Stimulated activated CD4-positive, alpha-beta T cell treated with anti-CD3 and anti-CD28 coated beads, Interleukin-15, amount 100 ng/mL, for 24 hours (primary cell): ENCODE measurements around the gene FMN1.

Experiments used
- DNase-seq: peaks from one replicate; pipeline ENCODE4 v3.0.0-alpha.2; 2020

The FMN1 gene

DNA sequence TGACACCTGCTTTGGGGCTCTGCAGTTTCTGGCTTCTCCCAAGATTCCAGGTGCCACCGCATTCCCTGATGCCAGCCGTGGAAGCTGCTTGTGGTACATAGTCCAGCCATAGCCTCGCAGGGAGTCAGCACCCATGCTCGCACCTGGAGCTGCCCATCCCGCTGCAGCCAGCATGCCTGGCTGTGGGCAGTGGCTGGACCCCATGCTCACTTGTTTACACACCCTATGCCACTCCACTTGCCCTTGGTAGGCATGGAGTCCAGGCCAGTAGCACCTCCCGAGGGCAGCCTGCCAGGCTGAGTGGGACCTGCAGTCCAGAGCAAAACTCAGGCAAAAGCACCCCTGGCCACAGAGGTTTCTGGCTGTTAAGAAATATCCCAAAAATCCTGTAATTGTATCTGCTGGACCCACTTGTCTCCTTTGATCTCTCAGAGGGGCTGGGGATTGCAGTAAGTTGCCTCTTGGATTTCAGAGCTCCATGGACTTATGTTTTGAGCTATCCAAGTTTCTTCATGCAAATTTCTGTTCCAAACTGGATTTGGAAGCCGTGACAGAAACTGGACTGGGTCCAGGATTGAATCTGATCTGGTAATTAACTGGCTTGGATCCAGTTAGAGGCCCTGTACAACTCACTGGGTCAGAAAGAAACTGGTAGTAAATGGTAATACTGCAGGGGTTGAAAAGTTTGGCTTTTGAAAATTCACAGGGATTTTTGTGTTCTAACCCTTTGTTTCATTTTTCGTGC lies 149.3 kb downstream of the FMN1 start:
- no peak for DNase-seq

GRCh38 chr15:33044598-33044997 lies 149.9 kb downstream of the FMN1 start:
- DNase-seq: no peak

DNA sequence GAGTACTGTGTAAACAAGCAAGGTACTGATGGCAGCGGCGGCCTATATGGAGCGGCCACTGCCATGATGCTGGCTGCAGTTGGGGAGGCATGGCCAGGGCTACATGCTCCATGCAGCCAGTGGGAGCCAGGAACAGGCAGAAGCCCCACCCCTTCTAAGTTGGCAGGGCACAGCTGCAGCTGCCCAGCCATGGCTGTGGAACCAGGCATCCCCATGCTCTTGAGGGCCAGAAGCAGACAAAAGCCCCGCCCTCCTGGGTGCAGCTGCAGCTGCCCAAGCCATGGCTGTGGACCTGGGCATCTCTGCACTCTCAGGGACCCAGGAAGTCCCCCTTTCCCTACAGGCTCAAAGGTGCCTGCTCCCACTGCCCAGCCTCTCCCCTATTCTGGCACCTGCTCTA lies 150.9 kb downstream of the FMN1 start:
- no peak for DNase-seq

GRCh38 chr15:33040496-33040895 lies 154.0 kb downstream of the FMN1 start:
- DNase-seq: no peak

GRCh38 chr15:33034588-33034987 lies 159.9 kb downstream of the FMN1 start:
- DNase-seq: no peak

GRCh38 chr15:33032053-33032452 lies 162.5 kb downstream of the FMN1 start:
- DNase-seq: no peak

DNA sequence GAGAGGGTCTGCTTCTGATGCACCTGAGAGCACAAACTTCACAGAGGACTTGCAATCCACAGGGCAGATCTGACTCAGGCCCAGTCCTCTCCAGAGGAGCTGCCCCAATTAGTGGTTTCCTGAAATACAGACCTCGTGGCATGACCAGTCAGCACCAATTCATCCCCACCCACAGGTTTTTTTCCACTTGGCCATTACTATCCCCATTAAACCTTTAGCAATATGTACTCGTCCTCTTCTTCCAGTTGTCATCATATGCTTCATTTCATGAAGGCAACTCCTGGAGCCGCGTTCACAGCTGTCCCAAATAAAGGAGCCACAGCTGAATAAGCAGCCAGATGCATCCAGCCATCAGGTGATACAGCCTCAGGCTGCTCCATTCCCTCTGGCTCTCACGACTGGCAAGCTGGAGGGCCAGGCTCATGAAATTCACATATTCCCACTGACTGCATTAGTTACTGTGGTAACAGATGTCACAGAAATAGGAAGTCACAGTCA lies 163.1 kb downstream of the FMN1 start:
- DNase-seq: no peak

- DNase-seq: no peak
Observed at GRCh38 chr15:33030315-33030714, 164.2 kb downstream of the FMN1 start.

DNA sequence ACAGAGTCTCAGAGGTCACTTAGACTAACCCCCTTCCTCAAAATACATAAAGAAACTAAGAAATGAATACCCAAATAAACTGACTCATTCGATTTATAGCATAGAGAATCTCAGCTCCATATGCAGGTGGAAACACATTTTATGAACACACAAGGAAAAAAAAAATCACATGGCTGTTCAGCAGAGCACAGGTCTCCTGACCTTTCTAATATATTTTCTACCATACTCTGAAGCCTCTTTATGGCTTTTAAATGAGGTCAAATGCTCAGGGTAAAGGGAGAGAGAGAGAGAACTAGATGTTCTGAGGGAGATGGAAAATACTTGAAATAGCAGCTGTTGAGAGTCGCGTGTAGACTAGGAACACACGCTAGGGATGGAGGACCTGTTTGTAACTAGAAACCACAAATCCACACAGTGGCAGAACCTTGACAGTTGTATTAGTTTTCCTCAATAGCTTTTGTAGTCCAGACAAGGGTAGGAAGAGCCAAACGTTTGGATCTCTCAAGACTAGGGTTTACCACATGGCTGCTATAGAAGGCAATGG lies 165.3 kb downstream of the FMN1 start:
- no peak for DNase-seq

DNA sequence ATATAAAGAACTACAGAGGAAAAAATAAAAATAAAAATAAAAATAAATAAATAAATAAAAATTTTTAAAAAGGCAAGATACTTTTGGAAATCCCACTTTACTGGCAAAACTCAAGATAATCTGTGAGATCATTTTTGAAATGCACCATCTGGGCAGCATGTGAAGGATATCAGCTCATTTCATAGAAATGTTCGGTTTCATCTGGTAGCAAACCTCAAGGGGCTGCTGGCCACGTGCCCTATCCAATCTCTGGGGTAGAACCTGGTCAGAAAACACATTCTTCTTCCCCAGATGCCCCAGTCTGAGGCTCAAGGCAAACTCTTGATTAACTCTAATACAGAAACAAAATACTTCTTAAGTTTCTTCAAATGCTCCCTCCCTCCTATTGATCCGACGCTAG lies 166.0 kb downstream of the FMN1 start:
- DNase-seq: no peak

DNA sequence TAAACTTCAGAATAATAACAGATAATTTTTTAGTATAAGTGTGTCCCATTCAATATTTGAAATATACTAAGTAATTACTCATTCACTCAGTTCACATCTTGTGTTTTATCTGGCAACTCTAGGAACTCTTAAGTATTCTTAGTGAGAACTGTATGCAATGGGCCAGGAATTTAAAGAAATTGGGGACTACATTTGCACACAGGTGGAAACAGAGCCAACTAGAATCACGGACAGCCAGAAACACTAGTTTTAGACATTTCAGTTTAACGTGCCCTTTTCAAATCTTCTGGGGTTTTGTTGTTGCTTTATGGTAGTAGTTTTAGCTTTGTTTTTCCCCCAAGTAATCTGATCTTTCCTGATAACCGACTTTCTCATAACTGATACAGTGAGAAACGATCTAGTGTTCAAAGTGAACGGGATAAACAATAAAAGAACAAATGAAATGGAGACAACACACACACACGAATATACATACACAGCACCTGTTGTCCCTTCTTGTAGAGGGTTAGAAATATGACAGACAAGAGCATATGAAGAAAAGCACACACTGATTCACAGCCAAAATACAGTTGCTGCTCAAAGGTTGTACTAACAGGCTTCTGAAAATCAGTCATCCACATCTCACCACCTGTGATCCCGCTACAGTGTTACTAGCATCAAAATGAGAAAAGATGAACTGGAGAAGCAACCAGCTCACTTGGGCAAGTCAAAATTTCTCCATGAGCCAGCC lies 167.0 kb downstream of the FMN1 start:
- no peak for DNase-seq

- no peak for DNase-seq
Observed at GRCh38 chr15:33026614-33027013, 167.9 kb downstream of the FMN1 start.

DNA sequence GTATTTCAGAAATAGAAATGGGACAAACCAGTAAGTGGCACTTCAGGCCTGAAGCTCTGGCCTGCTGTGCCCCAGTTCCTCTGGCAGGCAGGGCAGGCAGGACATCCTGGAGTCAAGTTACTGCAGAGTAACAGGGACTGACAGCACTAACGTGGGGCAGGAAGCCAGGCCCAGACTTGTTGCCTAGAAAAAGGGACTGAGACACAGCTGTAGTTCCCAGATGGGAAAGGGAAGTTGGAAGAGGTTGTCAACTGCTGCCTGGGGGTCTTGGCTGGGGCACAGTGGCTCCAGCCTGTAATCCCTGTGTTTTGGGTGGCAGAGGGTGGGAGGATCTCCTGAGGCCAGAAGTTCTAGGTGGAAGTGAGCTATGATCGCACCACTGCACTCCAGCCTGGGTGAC lies 171.9 kb downstream of the FMN1 start:
- DNase-seq: no peak

GRCh38 chr15:33021806-33022389 lies 172.6 kb downstream of the FMN1 start:
- DNase-seq: peak; percentile 12

GRCh38 chr15:33019354-33019981 lies 175.0 kb downstream of the FMN1 start:
- no peak for DNase-seq

GRCh38 chr15:33016405-33017024 lies 178.0 kb downstream of the FMN1 start:
- peak; percentile 7 for DNase-seq

GRCh38 chr15:33014586-33014985 lies 179.9 kb downstream of the FMN1 start:
- DNase-seq: no peak

DNA sequence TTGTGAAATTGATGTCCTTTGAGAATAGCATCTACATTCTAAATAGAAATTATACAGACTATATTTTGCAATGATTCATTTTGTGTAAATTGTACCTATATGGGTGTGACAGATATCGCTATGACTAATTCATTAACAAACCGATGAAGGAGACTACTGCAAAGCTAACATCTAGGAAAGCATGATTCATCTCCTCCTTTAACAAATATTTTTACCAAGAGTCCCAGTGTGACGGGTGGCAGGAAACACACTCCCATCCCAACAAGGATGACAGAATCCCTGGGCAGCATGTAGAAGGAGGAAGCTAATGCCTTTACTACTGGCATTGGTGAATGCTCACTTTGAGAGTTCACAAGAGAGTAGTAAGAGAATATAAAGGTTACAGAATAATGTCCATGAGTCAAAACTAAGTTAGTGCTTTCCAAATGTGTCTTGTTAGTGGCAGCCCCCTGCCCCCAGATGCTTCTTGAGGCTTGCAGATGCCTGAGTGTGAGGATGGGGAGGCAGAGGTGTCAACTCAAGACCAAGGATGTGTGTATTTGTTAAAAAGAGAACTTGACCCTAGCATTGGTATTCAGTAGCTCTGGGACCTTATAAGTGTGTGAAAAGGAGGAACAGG lies 180.6 kb downstream of the FMN1 start:
- no peak for DNase-seq

GRCh38 chr15:33011976-33012375 lies 182.5 kb downstream of the FMN1 start:
- no peak for DNase-seq

GRCh38 chr15:33009603-33010002 lies 184.9 kb downstream of the FMN1 start:
- no peak for DNase-seq

- DNase-seq: no peak
Observed at GRCh38 chr15:33009026-33009425, 185.5 kb downstream of the FMN1 start.

- DNase-seq: no peak
Observed at GRCh38 chr15:33008284-33008995, 186.1 kb downstream of the FMN1 start.
